GM12875 (cell line): Measurements from ENCODE around the gene POFUT2.

Experiments used
- H3K4me3 ChIP-seq: one replicate; pipeline ENCODE4 v1.5.1; 2011; ENCODE audit warnings: low read depth, low read length, control low read depth
- CTCF ChIP-seq: IDR thresholded peaks from 2 replicates; pipeline ENCODE4 v1.5.1; 2011; ENCODE audit warnings: low read depth, mild to moderate bottlenecking, control low read depth, inconsistent platforms, low read length, moderate library complexity, borderline replicate concordance; ENCODE audit not compliant: insufficient read depth

POFUT2 gene

GRCh38 chr21:45225741-45226327 is 61.9 kb downstream of the POFUT2 start:
- no peak overlapping the region for H3K4me3 ChIP-seq
- TF ChIP-seq CTCF, result no peak

- no peak overlapping the region for H3K4me3 ChIP-seq
- TF ChIP-seq CTCF, result no peak
Observed at GRCh38 chr21:45225041-45225740, 62.5 kb downstream of the POFUT2 start.

- TF ChIP-seq CTCF, result no peak
Observed at GRCh38 chr21:45224189-45224938, 63.3 kb downstream of the POFUT2 start.

GRCh38 chr21:45223236-45224185 is 64.2 kb downstream of the POFUT2 start:
- no peak overlapping the region for H3K4me3 ChIP-seq
- no peak for TF ChIP-seq CTCF

More at GRCh38 chr21:45224189-45224938, 63.3 kb downstream of the POFUT2 start:
- no peak overlapping the region for H3K4me3 ChIP-seq

GRCh38 chr21:45222001-45222400 is 65.7 kb downstream of the POFUT2 start:
- no peak overlapping the region for H3K4me3 ChIP-seq
- no peak for TF ChIP-seq CTCF

- no peak for TF ChIP-seq CTCF
- H3K4me3 ChIP-seq, result no peak overlapping the region
Observed at GRCh38 chr21:45220714-45221490, 66.8 kb downstream of the POFUT2 start.
